GM18909 (cell line): ENCODE measurements around the gene RIN3.

ENCODE experiments used
- ATAC-seq: cut with Tn5 transposase; IDR thresholded peaks from one replicate; pipeline ENCODE4 v1.9.1; 2021; ENCODE audit warnings: mild to moderate bottlenecking; ENCODE audit not compliant: unreplicated experiment, poor library complexity

Gene RIN3

GRCh38 chr14:92513204-92513965 is at the start of gene RIN3:
RIN3 (plus strand) TSS chr14:92513781; CDS start chr14:92513933, 152 bp downstream.
- peak; percentile 71 for ATAC-seq

- no peak for ATAC-seq
Measured at GRCh38 chr14:92464156-92464555, 49.4 kb upstream of the RIN3 start.

- ATAC-seq: no peak
Measured at GRCh38 chr14:92464716-92465115, 48.9 kb upstream of the RIN3 start.

GRCh38 chr14:92465353-92466055 is 48.1 kb upstream of the RIN3 start:
- no peak for ATAC-seq

GRCh38 chr14:92466059-92466458 is 47.5 kb upstream of the RIN3 start:
- ATAC-seq: no peak

- ATAC-seq: no peak
Measured at GRCh38 chr14:92469515-92469914, 44.1 kb upstream of the RIN3 start.

GRCh38 chr14:92470215-92470614 is 43.4 kb upstream of the RIN3 start:
- no peak for ATAC-seq

- ATAC-seq: no peak
Measured at GRCh38 chr14:92470811-92471210, 42.8 kb upstream of the RIN3 start.

- ATAC-seq: no peak
Measured at GRCh38 chr14:92471919-92472318, 41.7 kb upstream of the RIN3 start.

- no peak for ATAC-seq
Measured at GRCh38 chr14:92472860-92473259, 40.7 kb upstream of the RIN3 start.

GRCh38 chr14:92473261-92473968 is 40.2 kb upstream of the RIN3 start:
- no peak for ATAC-seq

- ATAC-seq: no peak
Measured at GRCh38 chr14:92473969-92474535, 39.5 kb upstream of the RIN3 start.

GRCh38 chr14:92475037-92475436 is 38.5 kb upstream of the RIN3 start:
- ATAC-seq: no peak

- no peak for ATAC-seq
Measured at GRCh38 chr14:92475451-92476187, 38.0 kb upstream of the RIN3 start.

GRCh38 chr14:92480856-92481255 is 32.7 kb upstream of the RIN3 start:
- ATAC-seq: no peak

GRCh38 chr14:92481386-92481785 is 32.2 kb upstream of the RIN3 start:
- ATAC-seq: no peak

GRCh38 chr14:92481811-92482555 is 31.6 kb upstream of the RIN3 start:
- ATAC-seq: no peak

GRCh38 chr14:92482621-92483319 is 30.8 kb upstream of the RIN3 start:
- no peak for ATAC-seq
